MG63 (cell line): Measurements from ENCODE around the gene CETP. TPM values are rescaled to one million over a fixed set of nuclear protein-coding genes. Genes with fewer than 3 reads are reported as not detected.
"Not testable (repeated sequence)": the region's sequence is repeated elsewhere in the genome, so short reads cannot be mapped to it uniquely, and the experiment has no call there.

Experiments
- DNase-seq: peaks from one replicate; pipeline ENCODE4 v3.0.0-alpha.2; 2020
- H3K27me3 ChIP-seq: fragments of 250-450 bp; sonication (Bioruptor Pico); 2 replicates; pipeline ENCODE4 v1.5.1; 2020; ENCODE audit warnings: mild to moderate bottlenecking, moderate library complexity
- H3K36me3 ChIP-seq: fragments of 250-450 bp; sonication (Bioruptor Pico); 2 replicates; pipeline ENCODE4 v1.5.1; 2020; ENCODE audit warnings: mild to moderate bottlenecking, moderate library complexity
- H3K4me3 ChIP-seq: fragments of 250-450 bp; sonication (Bioruptor Pico); 2 replicates; pipeline ENCODE4 v1.5.1; 2020; ENCODE audit warnings: mild to moderate bottlenecking, moderate library complexity
- H3K9me3 ChIP-seq: fragments of 250-450 bp; sonication (Bioruptor Pico); 2 replicates; pipeline ENCODE4 v1.5.1; 2020; ENCODE audit warnings: mild to moderate bottlenecking, moderate library complexity
- total RNA-seq: library from RNA; depleted of rRNA; stranded (reverse); fragments of >200 nt; shearing (Covaris generic); gene quantifications from 2 replicates; pipeline ENCODE4 v1.2.3, GENCODE V29; 2014; ENCODE audit warnings: low replicate concordance

Gene CETP
- total RNA-seq, 1 experiment from 2014 or later = not detected

DNA sequence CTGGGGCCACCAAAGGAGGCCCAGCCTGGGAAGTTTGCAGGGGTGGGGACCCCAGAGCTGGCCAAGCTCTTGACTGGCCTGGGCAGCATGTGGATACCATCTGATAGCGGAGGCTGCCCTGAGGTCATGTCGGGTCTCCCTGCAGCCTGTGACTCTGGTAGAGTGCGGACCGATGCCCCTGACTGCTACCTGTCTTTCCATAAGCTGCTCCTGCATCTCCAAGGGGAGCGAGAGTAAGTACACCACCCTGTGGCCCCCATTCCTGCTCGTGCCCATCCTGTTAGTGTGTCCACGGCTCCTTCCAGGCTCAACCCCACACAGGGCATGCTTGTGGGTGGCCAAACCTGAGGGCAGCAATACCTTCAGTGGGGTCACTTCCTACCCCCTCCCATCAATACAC, 8.0 kb downstream of the CETP start:
- Histone ChIP-seq H3K4me3 (no peak overlapping the region), H3K9me3 (no peaks in the 10 kb centered on the region)

GRCh38 chr16:56970934-56971767, 9.4 kb downstream of the CETP start:
- Histone ChIP-seq H3K9me3 (no peaks in the 10 kb centered on the region), H3K27me3 (no peaks in the 10 kb centered on the region; the same call in 1 of the 2 replicates), H3K36me3 (no peaks in the 10 kb centered on the region), H3K4me3 (no peak overlapping the region)
- no peak for DNase-seq

More for the DNA sequence above, 8.0 kb downstream of the CETP start:
- Histone ChIP-seq H3K27me3 (no peaks in the 10 kb centered on the region; the same call in 1 of the 2 replicates), H3K36me3 (no peaks in the 10 kb centered on the region)
- DNase-seq = no peak

DNA sequence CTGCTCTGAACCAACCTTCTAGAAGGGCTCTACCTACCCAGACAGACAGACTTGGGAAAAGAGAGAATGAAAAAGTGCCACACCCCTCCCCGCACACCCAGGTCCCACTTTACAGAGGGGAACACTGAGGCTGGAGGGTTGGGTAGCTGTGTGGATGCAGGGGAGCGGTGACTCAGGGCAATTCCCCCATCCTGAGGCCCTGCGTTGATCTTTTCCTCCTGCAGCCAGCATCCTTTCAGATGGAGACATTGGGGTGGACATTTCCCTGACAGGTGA, 10.0 kb downstream of the CETP start:
- H3K4me3 ChIP-seq = no peak overlapping the region
- H3K36me3 ChIP-seq = no peaks in the 10 kb centered on the region
- no peaks in the 10 kb centered on the region; the same call in 1 of the 2 replicates for H3K27me3 ChIP-seq
- no peak for DNase-seq
- H3K9me3 ChIP-seq = no peaks in the 10 kb centered on the region

GRCh38 chr16:56972403-56973293, 10.9 kb downstream of the CETP start:
- no peaks in the 10 kb centered on the region for H3K9me3 ChIP-seq
- H3K27me3 ChIP-seq = no peaks in the 10 kb centered on the region; the same call in 1 of the 2 replicates
- no peak for DNase-seq
- H3K4me3 ChIP-seq = no peak overlapping the region
- H3K36me3 ChIP-seq = no peaks in the 10 kb centered on the region

- Histone ChIP-seq H3K4me3 (no peak overlapping the region), H3K27me3 (no peaks in the 10 kb centered on the region; the same call in 1 of the 2 replicates), H3K36me3 (no peaks in the 10 kb centered on the region), H3K9me3 (no peaks in the 10 kb centered on the region)
- no peak for DNase-seq
These were observed 11.5 kb downstream of the CETP start for GRCh38 chr16:56973294-56973689.

DNA sequence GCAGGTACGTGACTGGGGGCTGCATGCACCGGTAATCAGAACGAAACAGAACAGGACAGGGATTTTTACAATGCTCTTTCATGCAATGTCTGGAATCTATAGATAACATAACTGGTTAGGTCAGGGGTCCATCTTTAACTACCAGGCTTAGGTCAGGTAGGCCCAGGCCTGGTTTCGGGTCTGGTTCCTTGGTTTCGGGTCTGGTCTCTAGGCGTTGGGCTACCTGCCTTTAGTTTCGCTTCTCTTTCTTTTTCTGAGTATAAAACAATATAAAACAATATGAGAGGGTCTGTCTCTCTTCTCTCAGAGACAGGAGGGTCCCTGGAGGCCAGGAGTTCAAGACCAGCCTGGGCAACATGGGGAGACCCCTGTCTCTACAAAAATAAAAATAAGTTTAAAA, 12.1 kb downstream of the CETP start:
- not testable (repeated sequence) for H3K27me3 ChIP-seq, H3K36me3 ChIP-seq, H3K9me3 ChIP-seq, H3K4me3 ChIP-seq, DNase-seq

GRCh38 chr16:56974549-56975300, 13.0 kb downstream of the CETP start:
- H3K9me3 ChIP-seq = no peaks in the 10 kb centered on the region; the same call in 1 of the 2 replicates
- H3K36me3 ChIP-seq = no peaks in the 10 kb centered on the region
- H3K27me3 ChIP-seq = no peaks in the 10 kb centered on the region; the same call in 1 of the 2 replicates
- no peak overlapping the region for H3K4me3 ChIP-seq
- DNase-seq = no peak

GRCh38 chr16:56975714-56976113, 14.0 kb downstream of the CETP start:
- H3K27me3 ChIP-seq = no peaks in the 10 kb centered on the region
- peaks cover 3% of the 10 kb centered on the region; the same call in 1 of the 2 replicates for H3K9me3 ChIP-seq
- no peak overlapping the region for H3K4me3 ChIP-seq
- DNase-seq = no peak
- H3K36me3 ChIP-seq = no peaks in the 10 kb centered on the region

DNA sequence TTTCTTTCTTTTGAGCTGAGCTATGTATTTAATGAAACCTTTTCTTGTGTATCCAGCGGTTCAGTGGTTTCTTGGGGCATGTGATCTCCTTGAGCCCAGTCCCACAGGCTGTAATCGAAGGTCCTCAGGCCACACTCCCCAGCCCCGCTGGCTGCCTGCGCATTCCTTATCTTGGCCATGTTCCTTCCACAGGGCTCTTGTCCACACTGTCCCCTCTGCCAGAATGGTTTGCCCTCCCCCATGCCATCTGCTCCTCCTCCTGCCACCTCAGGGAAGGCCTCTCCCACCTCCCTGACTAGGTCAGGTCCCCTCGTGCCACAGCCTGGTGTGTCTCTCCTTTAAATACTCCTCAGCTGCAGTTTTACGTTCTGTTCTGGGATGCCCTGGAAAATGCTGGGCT, 15.5 kb downstream of the CETP start:
- Histone ChIP-seq H3K9me3 (peaks cover 3% of the 10 kb centered on the region; the same call in 1 of the 2 replicates), H3K36me3 (no peaks in the 10 kb centered on the region), H3K27me3 (no peaks in the 10 kb centered on the region), H3K4me3 (no peak overlapping the region)
- DNase-seq = no peak

DNA sequence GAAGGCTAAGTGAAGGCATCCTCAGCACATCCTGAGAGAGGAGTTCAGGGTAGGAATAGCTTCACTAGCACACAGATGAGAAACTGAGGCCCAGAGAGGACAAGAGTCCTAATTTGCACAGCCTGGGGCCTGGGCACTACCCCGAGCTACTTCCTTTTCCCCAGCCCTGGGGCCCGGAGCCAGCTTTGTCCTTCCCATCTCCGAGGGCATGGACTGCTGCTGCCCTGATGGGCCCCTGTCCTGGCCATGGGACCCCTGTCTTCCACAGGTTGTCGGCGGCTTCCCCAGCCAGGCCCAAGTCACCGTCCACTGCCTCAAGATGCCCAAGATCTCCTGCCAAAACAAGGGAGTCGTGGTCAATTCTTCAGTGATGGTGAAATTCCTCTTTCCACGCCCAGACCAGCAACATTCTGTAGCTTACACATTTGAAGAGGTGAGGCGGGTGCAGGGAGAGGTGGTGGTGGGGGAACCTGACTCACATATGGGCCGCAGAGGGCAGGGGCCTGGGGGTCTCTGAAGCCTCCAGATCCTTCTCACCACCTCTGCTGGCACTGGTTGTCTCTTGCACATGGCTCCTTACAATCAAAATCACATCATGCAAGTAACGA, 16.2 kb downstream of the CETP start:
- no peaks in the 10 kb centered on the region for H3K27me3 ChIP-seq
- H3K4me3 ChIP-seq = no peak overlapping the region
- H3K9me3 ChIP-seq = peaks cover 3% of the 10 kb centered on the region; the same call in 1 of the 2 replicates
- DNase-seq = no peak
- no peaks in the 10 kb centered on the region for H3K36me3 ChIP-seq

DNA sequence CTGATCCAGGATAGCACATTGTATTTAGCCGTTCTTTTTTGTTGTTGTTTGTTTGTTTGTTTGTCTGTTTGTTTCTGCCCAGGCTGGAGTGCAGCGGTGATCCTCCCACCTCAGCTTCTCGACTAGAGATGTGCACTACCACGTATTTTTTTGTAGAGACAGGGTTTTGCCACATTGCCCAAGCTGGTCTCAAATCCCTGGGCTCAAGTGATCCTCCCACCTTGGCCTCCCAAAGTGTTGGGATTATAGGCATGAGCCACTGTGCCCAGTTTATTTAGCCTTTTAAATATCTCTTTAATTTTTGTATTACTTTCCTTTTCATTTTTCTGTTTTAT, 18.4 kb downstream of the CETP start:
- Histone ChIP-seq H3K27me3 (no peaks in the 10 kb centered on the region), H3K9me3 (peaks cover 3% of the 10 kb centered on the region; the same call in 1 of the 2 replicates), H3K36me3 (no peaks in the 10 kb centered on the region), H3K4me3 (no peak overlapping the region)
- no peak for DNase-seq

DNA sequence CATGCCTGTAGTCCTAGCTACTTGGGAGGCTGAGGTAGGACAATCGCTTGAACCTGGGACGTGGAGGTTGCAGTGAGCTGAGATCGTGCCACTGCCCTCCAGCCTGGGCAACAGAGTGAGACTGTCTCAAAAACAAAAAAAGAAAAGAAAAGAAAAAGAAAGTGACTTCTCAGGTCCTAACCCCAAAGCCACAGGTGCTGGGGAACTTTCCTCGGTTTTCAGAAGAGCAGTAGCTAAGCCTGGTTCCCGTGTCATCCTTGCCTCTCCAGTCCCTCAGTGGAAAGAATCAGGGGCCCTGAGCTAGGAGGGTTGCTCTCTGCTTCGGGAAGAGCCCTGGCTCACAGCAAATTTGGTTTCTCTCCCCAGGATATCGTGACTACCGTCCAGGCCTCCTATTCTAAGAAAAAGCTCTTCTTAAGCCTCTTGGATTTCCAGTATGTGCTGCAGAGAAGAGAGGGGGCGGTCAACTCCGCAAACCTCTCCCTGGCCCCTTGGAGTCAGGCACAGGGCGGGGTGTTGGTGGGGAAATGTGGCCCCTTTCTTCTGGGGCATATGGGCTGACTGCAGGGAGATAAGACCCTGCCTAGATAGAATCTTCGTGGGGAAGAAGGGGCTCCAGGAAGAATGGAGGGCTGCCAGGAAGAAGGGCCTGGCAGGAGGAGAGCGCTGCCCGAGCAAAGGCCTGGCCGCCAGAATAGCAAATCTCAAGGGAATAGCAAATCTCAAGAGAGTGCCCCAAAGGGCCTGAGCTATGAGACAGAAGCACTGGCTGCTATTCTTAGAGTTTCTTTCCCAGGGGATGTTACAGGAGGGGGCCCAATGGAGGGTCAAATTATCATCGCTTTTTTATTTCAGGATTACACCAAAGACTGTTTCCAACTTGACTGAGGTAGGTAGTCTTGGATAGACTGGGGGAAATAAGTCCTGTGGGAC, 19.3 kb downstream of the CETP start:
- DNase-seq = no peak
- Histone ChIP-seq H3K36me3 (no peaks in the 10 kb centered on the region), H3K9me3 (peaks cover 3% of the 10 kb centered on the region; the same call in 1 of the 2 replicates), H3K4me3 (no peak overlapping the region), H3K27me3 (no peaks in the 10 kb centered on the region)

DNA sequence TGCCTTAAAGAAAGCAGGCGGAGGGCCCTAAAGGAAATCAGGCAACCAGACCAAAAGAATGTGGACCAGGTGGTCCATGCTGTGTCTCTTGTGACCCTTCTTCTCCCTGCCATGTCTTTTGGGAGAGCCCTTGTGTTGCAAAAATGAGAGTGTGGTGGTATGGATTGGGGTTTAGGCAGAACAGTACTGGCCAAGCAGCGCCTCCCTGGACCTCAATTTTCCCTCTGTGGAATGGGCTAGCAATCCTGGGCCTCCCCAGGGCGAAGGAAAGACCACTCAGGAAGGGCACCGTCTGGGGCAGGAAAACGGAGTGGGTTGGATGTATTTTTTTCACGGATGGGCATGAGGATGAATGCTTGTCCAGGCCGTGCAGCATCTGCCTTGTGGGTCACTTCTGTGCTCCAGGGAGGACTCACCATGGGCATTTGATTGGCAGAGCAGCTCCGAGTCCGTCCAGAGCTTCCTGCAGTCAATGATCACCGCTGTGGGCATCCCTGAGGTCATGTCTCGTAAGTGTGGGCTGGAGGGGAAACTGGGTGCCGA, 20.1 kb downstream of the CETP start:
- DNase-seq = no peak
- no peaks in the 10 kb centered on the region for H3K36me3 ChIP-seq
- peaks cover 3% of the 10 kb centered on the region; the same call in 1 of the 2 replicates for H3K9me3 ChIP-seq
- no peak overlapping the region for H3K4me3 ChIP-seq
- H3K27me3 ChIP-seq = no peaks in the 10 kb centered on the region

- H3K36me3 ChIP-seq = no peaks in the 10 kb centered on the region
- H3K4me3 ChIP-seq = no peak overlapping the region
- H3K27me3 ChIP-seq = no peaks in the 10 kb centered on the region
- DNase-seq = no peak
- peaks cover 3% of the 10 kb centered on the region; the same call in 1 of the 2 replicates for H3K9me3 ChIP-seq
These were observed 20.9 kb downstream of the CETP start for GRCh38 chr16:56982695-56983094.

- H3K36me3 ChIP-seq = no peaks in the 10 kb centered on the region
- H3K9me3 ChIP-seq = peaks cover 3% of the 10 kb centered on the region; the same call in 1 of the 2 replicates
- no peak for DNase-seq
- H3K27me3 ChIP-seq = no peaks in the 10 kb centered on the region
- no peak overlapping the region for H3K4me3 ChIP-seq
These were observed 21.5 kb downstream of the CETP start for GRCh38 chr16:56983211-56983751.
